OCI-LY1 (cell line): ENCODE results near the gene TBCA.
"Not testable (repeated sequence)": the region's sequence is repeated elsewhere in the genome, so short reads cannot be mapped to it uniquely, and the experiment has no call there.

ENCODE experiments used
- EZH2 ChIP-seq: fragments of 200-600 bp; sonication (generic), shearing (Covaris generic); IDR thresholded peaks from 2 replicates; pipeline ENCODE4 v1.8.0; 2017; ENCODE audit warnings: borderline replicate concordance, mixed run types, mild to moderate bottlenecking, antibody characterized with exemption, low read length, moderate library complexity, mixed read lengths
- TF ChIP-seq, protein P1 (sequence below): fragments of 200-600 bp; sonication (generic), shearing (Covaris generic); IDR thresholded peaks from 2 replicates; pipeline ENCODE4 v1.5.1; 2017; ENCODE audit warnings: mild to moderate bottlenecking, antibody characterized with exemption, low read length, moderate library complexity, mixed read lengths

- TF ChIP-seq, protein P1, sequence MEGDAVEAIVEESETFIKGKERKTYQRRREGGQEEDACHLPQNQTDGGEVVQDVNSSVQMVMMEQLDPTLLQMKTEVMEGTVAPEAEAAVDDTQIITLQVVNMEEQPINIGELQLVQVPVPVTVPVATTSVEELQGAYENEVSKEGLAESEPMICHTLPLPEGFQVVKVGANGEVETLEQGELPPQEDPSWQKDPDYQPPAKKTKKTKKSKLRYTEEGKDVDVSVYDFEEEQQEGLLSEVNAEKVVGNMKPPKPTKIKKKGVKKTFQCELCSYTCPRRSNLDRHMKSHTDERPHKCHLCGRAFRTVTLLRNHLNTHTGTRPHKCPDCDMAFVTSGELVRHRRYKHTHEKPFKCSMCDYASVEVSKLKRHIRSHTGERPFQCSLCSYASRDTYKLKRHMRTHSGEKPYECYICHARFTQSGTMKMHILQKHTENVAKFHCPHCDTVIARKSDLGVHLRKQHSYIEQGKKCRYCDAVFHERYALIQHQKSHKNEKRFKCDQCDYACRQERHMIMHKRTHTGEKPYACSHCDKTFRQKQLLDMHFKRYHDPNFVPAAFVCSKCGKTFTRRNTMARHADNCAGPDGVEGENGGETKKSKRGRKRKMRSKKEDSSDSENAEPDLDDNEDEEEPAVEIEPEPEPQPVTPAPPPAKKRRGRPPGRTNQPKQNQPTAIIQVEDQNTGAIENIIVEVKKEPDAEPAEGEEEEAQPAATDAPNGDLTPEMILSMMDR, result not testable (repeated sequence)
- TF ChIP-seq EZH2, result not testable (repeated sequence)
Observed at GRCh38 chr5:77750928-77751327, 25.2 kb downstream of the TBCA start.
